ENCODE results near the gene PPP2R2C. TPM values are rescaled to one million over a fixed set of nuclear protein-coding genes. Genes with fewer than 3 reads are reported as not detected.

The PPP2R2C gene
- polyA plus RNA-seq, 1 donor from 2014 or later, result 34.4 TPM

DNA sequence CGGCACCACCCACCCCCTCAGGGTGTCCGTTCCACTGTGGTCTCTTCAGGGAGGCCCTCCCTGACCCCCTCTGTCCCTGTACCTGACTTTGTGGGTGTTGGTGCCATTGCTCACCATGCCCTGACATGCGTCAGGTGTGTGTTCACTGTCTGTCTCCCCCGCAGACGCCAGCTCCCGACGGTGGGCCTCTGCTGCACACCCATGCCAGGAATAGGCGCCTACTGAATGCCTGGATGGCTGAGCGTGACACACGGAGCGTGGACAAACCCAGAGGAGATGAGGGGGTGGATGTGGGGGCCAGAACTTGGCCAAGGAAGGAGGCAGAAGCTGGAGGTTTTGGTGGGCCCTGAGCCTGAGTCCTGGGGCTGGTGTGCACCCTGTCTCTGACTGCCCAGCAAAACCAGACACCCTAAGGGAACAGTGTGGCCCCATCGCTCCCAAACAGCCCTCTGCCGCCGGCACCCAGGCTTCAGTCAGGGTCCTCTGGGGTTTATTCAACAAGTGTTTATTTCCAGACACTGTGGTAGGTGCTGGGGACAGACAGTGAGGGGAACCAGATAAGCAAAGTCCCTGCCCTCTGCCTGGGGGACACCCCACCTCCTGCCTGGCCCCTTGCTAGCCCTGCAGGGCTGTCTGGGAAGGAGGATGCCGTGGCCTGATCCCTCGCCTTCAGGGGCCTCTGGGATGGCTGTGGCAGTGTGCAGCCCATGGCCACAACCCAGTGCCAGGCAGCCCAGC is 125.9 kb downstream of the PPP2R2C start:
- H3K27me3 ChIP-seq (ENCODE audit: insufficient read depth, low read depth, low read length), result no peaks in the 10 kb centered on the region
- H3K9ac ChIP-seq (ENCODE audit: low read length), result no peak overlapping the region
- H4K20me1 ChIP-seq (ENCODE audit: insufficient read depth), result no peaks in the 10 kb centered on the region
- H3K27ac ChIP-seq (ENCODE audit: low read length), result no peak overlapping the region
- H3K9me3 ChIP-seq (ENCODE audit: low read length), result peaks cover 11% of the 10 kb centered on the region
- no peaks in the 10 kb centered on the region for H3K36me3 ChIP-seq (ENCODE audit: insufficient read depth, low read length)
- H2AFZ ChIP-seq (ENCODE audit: low read depth, low read length), result no peak overlapping the region
- H3K79me2 ChIP-seq (replicated peaks; ENCODE audit: insufficient read depth, low read length), result no peaks in the 10 kb centered on the region
- H3F3A ChIP-seq (ENCODE audit: insufficient read depth, low read length, poor library complexity, severe bottlenecking), result peaks cover 4% of the 10 kb centered on the region
- no peak overlapping the region for H3K4me3 ChIP-seq (ENCODE audit: low read length)
- no peaks in the 10 kb centered on the region for H3K9me2 ChIP-seq (ENCODE audit: insufficient read depth, low read length)
- H3K4me2 ChIP-seq (ENCODE audit: low read length), result no peak overlapping the region
- TF ChIP-seq EP300 (conservative IDR thresholded peaks at IDR 0.05; ENCODE audit: poor library complexity, severe bottlenecking) (no peak), MXI1 (conservative IDR thresholded peaks at IDR 0.05; ENCODE audit: poor library complexity, severe bottlenecking) (no peak), TAF1 (IDR thresholded peaks at IDR 0.05; ENCODE audit: low read depth) (no peak), SMC3 (conservative IDR thresholded peaks at IDR 0.05; ENCODE audit: poor library complexity) (no peak), EZH2 (IDR thresholded peaks at IDR 0.05; ENCODE audit: borderline replicate concordance, insufficient read depth, low read length, poor library complexity, severe bottlenecking) (no peak), POLR2AphosphoS5 (IDR thresholded peaks at IDR 0.05) (no peak), RAD21 (conservative IDR thresholded peaks at IDR 0.05) (no peak), CTCF (IDR thresholded peaks at IDR 0.05; ENCODE audit: poor library complexity, severe bottlenecking) (no peak)
- TF ChIP-seq, protein P1, sequence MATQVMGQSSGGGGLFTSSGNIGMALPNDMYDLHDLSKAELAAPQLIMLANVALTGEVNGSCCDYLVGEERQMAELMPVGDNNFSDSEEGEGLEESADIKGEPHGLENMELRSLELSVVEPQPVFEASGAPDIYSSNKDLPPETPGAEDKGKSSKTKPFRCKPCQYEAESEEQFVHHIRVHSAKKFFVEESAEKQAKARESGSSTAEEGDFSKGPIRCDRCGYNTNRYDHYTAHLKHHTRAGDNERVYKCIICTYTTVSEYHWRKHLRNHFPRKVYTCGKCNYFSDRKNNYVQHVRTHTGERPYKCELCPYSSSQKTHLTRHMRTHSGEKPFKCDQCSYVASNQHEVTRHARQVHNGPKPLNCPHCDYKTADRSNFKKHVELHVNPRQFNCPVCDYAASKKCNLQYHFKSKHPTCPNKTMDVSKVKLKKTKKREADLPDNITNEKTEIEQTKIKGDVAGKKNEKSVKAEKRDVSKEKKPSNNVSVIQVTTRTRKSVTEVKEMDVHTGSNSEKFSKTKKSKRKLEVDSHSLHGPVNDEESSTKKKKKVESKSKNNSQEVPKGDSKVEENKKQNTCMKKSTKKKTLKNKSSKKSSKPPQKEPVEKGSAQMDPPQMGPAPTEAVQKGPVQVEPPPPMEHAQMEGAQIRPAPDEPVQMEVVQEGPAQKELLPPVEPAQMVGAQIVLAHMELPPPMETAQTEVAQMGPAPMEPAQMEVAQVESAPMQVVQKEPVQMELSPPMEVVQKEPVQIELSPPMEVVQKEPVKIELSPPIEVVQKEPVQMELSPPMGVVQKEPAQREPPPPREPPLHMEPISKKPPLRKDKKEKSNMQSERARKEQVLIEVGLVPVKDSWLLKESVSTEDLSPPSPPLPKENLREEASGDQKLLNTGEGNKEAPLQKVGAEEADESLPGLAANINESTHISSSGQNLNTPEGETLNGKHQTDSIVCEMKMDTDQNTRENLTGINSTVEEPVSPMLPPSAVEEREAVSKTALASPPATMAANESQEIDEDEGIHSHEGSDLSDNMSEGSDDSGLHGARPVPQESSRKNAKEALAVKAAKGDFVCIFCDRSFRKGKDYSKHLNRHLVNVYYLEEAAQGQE (IDR thresholded peaks at IDR 0.05; ENCODE audit: borderline replicate concordance), result no peak

- Histone ChIP-seq H3K9ac (ENCODE audit: low read length) (no peak overlapping the region), H3K27ac (ENCODE audit: low read length) (no peak overlapping the region)
Observed at GRCh38 chr4:6345866-6346265, 126.5 kb downstream of the PPP2R2C start.

More at GRCh38 chr4:6345866-6346265, 126.5 kb downstream of the PPP2R2C start:
- Histone ChIP-seq H2AFZ (ENCODE audit: low read depth, low read length) (no peak overlapping the region), H3K79me2 (replicated peaks; ENCODE audit: insufficient read depth, low read length) (no peaks in the 10 kb centered on the region), H3K4me2 (ENCODE audit: low read length) (no peak overlapping the region), H4K20me1 (ENCODE audit: insufficient read depth) (no peaks in the 10 kb centered on the region), H3K9me3 (ENCODE audit: low read length) (peaks cover 11% of the 10 kb centered on the region), H3F3A (ENCODE audit: insufficient read depth, low read length, poor library complexity, severe bottlenecking) (peaks cover 4% of the 10 kb centered on the region), H3K4me3 (ENCODE audit: low read length) (no peak overlapping the region), H3K36me3 (ENCODE audit: insufficient read depth, low read length) (no peaks in the 10 kb centered on the region), H3K27me3 (ENCODE audit: insufficient read depth, low read depth, low read length) (no peaks in the 10 kb centered on the region), H3K9me2 (ENCODE audit: insufficient read depth, low read length) (no peaks in the 10 kb centered on the region)
- TF ChIP-seq, protein P1 (IDR thresholded peaks at IDR 0.05; ENCODE audit: borderline replicate concordance), result no peak
- TF ChIP-seq MXI1 (conservative IDR thresholded peaks at IDR 0.05; ENCODE audit: poor library complexity, severe bottlenecking) (no peak), CTCF (IDR thresholded peaks at IDR 0.05; ENCODE audit: poor library complexity, severe bottlenecking) (no peak), TAF1 (IDR thresholded peaks at IDR 0.05; ENCODE audit: low read depth) (no peak)
